Measurements from ENCODE around the gene HSD17B12. TPM values are rescaled to one million over a fixed set of nuclear protein-coding genes. Genes with fewer than 3 reads are reported as not detected.

The HSD17B12 gene
- total and polyA plus RNA-seq, 2 of the 13 experiments (the other 11 are each of a cell fraction or from before 2014, with no cell fraction given), result 50.3 to 117 TPM

DNA sequence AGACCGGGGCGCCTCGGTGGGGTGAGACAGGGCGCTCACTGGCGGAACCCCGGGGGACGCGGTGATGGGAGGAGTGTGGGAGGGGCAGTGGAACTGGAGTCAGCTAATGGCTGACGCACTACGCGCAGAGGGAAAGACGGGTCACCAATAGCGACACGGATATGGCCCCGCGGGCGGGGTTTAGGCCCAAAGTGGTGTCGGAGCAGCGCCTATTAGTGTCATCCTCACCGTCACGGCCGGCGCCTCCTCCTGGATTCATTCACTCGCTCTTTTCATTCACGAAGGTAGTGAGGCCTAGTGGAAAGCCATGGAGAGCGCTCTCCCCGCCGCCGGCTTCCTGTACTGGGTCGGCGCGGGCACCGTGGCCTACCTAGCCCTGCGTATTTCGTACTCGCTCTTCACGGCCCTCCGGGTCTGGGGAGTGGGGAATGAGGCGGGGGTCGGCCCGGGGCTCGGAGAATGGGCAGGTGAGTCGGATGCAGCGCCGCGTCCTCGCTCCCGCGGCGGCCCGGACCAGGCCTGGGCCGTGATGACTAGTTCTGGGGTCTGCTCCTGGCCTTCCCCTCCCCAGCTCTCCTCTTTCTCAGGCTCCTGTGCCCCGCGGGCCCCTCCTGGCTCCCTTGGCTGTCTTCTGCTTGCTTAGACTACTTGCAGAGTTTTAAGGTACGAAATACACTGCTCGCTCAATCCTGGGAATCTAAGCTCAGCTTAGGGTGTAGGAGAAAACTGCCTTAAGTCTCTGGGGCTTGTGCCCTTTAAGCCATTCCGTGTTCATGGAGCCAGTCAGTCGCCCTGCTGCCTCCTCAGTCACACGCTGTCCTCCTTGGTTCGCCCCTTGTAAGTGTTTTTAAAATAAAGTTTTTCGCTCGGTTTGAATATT lies at the start of gene HSD17B12 (continued):
- TF ChIP-seq, protein P1, sequence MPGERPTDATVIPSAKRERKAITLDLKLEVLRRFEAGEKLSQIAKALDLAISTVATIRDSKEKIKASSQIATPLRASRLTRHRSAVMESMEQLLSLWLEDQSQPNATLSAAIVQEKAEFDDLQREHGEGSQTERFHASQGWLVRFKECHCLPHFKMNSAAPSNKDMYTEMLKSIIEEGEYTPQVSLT (CRISPR knock-in tag; IDR thresholded peaks at IDR 0.05; ENCODE audit: borderline replicate concordance, low read depth), result no peak
- TF ChIP-seq, protein P2, sequence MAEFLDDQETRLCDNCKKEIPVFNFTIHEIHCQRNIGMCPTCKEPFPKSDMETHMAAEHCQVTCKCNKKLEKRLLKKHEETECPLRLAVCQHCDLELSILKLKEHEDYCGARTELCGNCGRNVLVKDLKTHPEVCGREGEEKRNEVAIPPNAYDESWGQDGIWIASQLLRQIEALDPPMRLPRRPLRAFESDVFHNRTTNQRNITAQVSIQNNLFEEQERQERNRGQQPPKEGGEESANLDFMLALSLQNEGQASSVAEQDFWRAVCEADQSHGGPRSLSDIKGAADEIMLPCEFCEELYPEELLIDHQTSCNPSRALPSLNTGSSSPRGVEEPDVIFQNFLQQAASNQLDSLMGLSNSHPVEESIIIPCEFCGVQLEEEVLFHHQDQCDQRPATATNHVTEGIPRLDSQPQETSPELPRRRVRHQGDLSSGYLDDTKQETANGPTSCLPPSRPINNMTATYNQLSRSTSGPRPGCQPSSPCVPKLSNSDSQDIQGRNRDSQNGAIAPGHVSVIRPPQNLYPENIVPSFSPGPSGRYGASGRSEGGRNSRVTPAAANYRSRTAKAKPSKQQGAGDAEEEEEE (CRISPR knock-in tag; IDR thresholded peaks at IDR 0.05; ENCODE audit: borderline replicate concordance), result no peak
- TF ChIP-seq, protein P3, sequence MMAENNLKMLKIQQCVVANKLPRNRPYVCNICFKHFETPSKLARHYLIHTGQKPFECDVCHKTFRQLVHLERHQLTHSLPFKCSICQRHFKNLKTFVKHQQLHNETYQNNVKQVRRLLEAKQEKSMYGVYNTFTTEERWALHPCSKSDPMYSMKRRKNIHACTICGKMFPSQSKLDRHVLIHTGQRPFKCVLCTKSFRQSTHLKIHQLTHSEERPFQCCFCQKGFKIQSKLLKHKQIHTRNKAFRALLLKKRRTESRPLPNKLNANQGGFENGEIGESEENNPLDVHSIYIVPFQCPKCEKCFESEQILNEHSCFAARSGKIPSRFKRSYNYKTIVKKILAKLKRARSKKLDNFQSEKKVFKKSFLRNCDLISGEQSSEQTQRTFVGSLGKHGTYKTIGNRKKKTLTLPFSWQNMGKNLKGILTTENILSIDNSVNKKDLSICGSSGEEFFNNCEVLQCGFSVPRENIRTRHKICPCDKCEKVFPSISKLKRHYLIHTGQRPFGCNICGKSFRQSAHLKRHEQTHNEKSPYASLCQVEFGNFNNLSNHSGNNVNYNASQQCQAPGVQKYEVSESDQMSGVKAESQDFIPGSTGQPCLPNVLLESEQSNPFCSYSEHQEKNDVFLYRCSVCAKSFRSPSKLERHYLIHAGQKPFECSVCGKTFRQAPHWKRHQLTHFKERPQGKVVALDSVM (CRISPR knock-in tag; IDR thresholded peaks at IDR 0.05), result 0 out of 2 replicates have a peak, but pooled peaks have one; percentile 32
- TF ChIP-seq NFE2 (CRISPR knock-in tag; IDR thresholded peaks at IDR 0.05) (no peak), ZMAT3 (CRISPR knock-in tag; conservative IDR thresholded peaks at IDR 0.05) (no peak; the same call in none of the 2 replicates), ZNF572 (CRISPR knock-in tag; IDR thresholded peaks at IDR 0.05) (no peak), CREB1 (IDR thresholded peaks at IDR 0.05) (peak; percentile 93), CREB1 (CRISPR knock-in tag; IDR thresholded peaks at IDR 0.05) (peak; percentile 90), REXO4 (CRISPR knock-in tag; IDR thresholded peaks at IDR 0.05; ENCODE audit: borderline replicate concordance) (no peak), POLR2AphosphoS5 (IDR thresholded peaks at IDR 0.05; ENCODE audit: low read depth, low read length) (peak; percentile 87), NFKB2 (CRISPR knock-in tag; IDR thresholded peaks at IDR 0.05; ENCODE audit: borderline replicate concordance) (peak; percentile 80; the same call in 1 of the 2 replicates), SUZ12 (IDR thresholded peaks at IDR 0.05; ENCODE audit: low read depth, low read length) (no peak), TCF7L2 (IDR thresholded peaks at IDR 0.05; ENCODE audit: low read depth, low read length) (no peak), MBNL3 (CRISPR knock-in tag; conservative IDR thresholded peaks at IDR 0.05) (no peak), TEAD3 (CRISPR knock-in tag; optimal IDR thresholded peaks at IDR 0.05; ENCODE audit: borderline replicate concordance) (no peak)
- TF ChIP-seq, protein P4, sequence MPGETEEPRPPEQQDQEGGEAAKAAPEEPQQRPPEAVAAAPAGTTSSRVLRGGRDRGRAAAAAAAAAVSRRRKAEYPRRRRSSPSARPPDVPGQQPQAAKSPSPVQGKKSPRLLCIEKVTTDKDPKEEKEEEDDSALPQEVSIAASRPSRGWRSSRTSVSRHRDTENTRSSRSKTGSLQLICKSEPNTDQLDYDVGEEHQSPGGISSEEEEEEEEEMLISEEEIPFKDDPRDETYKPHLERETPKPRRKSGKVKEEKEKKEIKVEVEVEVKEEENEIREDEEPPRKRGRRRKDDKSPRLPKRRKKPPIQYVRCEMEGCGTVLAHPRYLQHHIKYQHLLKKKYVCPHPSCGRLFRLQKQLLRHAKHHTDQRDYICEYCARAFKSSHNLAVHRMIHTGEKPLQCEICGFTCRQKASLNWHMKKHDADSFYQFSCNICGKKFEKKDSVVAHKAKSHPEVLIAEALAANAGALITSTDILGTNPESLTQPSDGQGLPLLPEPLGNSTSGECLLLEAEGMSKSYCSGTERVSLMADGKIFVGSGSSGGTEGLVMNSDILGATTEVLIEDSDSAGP (CRISPR knock-in tag; IDR thresholded peaks at IDR 0.05; ENCODE audit: borderline replicate concordance), result peak; percentile 79
- TF ChIP-seq, protein P5, sequence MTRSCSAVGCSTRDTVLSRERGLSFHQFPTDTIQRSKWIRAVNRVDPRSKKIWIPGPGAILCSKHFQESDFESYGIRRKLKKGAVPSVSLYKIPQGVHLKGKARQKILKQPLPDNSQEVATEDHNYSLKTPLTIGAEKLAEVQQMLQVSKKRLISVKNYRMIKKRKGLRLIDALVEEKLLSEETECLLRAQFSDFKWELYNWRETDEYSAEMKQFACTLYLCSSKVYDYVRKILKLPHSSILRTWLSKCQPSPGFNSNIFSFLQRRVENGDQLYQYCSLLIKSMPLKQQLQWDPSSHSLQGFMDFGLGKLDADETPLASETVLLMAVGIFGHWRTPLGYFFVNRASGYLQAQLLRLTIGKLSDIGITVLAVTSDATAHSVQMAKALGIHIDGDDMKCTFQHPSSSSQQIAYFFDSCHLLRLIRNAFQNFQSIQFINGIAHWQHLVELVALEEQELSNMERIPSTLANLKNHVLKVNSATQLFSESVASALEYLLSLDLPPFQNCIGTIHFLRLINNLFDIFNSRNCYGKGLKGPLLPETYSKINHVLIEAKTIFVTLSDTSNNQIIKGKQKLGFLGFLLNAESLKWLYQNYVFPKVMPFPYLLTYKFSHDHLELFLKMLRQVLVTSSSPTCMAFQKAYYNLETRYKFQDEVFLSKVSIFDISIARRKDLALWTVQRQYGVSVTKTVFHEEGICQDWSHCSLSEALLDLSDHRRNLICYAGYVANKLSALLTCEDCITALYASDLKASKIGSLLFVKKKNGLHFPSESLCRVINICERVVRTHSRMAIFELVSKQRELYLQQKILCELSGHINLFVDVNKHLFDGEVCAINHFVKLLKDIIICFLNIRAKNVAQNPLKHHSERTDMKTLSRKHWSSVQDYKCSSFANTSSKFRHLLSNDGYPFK (CRISPR knock-in tag; IDR thresholded peaks at IDR 0.05; ENCODE audit: borderline replicate concordance), result peak; percentile 75; the same call in 1 of the 2 replicates
- TF ChIP-seq, protein P6, sequence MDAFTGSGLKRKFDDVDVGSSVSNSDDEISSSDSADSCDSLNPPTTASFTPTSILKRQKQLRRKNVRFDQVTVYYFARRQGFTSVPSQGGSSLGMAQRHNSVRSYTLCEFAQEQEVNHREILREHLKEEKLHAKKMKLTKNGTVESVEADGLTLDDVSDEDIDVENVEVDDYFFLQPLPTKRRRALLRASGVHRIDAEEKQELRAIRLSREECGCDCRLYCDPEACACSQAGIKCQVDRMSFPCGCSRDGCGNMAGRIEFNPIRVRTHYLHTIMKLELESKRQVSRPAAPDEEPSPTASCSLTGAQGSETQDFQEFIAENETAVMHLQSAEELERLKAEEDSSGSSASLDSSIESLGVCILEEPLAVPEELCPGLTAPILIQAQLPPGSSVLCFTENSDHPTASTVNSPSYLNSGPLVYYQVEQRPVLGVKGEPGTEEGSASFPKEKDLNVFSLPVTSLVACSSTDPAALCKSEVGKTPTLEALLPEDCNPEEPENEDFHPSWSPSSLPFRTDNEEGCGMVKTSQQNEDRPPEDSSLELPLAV (CRISPR knock-in tag; conservative IDR thresholded peaks at IDR 0.05; ENCODE audit: low read depth), result no peak
